ENCODE data around the gene KLK15.
A peak's percentile ranks its signal among the peaks of the same experiment; 100 is the strongest.

DNA sequence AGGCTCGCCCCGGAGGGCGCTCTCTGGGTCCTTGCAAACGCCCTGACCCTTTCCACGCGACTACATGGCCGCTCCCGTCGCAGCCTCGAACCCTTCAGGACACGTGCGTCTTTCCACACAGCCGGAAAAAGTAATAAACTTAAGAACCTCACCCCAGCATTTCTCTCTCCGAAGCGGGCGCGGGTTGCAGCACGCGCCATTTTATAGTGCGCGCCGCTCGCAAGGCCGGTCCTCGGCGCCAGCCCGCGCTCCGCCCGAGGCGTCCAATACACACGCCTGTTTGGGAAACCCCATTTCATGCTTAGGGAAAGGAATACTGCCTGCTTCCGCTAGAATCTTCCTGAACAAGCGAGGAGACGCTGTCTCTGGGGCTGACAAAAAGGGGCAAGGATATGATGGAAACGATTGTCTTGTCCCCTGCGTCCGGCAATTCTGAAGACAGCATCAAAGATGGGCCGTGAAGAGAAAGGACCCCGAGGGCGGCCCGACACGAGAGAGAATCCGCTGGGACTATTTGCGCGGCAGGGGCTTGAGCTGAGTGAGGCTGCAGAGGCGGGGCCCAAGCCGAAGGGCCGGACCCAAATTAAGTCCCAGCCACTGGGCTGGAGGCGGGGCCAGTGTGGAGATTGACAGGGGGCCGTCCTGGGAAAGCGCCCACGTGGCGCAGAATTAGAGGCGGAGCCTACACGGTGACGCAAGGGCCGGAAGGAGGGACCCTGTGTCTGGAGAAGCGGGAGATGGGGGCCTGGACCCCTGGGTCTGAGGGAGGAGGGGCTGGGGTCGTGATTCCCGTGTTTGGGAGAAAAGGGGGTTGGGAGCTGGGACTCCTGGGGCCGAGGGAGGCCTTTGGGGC, 28.7 kb downstream of the KLK15 start:
- TF ChIP-seq, protein P1, sequence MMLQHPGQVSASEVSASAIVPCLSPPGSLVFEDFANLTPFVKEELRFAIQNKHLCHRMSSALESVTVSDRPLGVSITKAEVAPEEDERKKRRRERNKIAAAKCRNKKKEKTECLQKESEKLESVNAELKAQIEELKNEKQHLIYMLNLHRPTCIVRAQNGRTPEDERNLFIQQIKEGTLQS (IDR thresholded peaks at IDR 0.05; ENCODE audit: insufficient read depth, low read depth, low read length), result peak; percentile 80; the same call in 1 of the 2 replicates
- TF ChIP-seq JUN (IDR thresholded peaks at IDR 0.05; ENCODE audit: low read depth, low read length), result no peak
- TF ChIP-seq, protein P2, sequence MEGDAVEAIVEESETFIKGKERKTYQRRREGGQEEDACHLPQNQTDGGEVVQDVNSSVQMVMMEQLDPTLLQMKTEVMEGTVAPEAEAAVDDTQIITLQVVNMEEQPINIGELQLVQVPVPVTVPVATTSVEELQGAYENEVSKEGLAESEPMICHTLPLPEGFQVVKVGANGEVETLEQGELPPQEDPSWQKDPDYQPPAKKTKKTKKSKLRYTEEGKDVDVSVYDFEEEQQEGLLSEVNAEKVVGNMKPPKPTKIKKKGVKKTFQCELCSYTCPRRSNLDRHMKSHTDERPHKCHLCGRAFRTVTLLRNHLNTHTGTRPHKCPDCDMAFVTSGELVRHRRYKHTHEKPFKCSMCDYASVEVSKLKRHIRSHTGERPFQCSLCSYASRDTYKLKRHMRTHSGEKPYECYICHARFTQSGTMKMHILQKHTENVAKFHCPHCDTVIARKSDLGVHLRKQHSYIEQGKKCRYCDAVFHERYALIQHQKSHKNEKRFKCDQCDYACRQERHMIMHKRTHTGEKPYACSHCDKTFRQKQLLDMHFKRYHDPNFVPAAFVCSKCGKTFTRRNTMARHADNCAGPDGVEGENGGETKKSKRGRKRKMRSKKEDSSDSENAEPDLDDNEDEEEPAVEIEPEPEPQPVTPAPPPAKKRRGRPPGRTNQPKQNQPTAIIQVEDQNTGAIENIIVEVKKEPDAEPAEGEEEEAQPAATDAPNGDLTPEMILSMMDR (IDR thresholded peaks at IDR 0.05; ENCODE audit: control extremely low read depth in 1 of 3, insufficient read depth in 1 of 3, low read depth in 1 of 3, low read length in 3 of 3), result no peak
- no peak for TF ChIP-seq NANOG (IDR thresholded peaks at IDR 0.05; ENCODE audit: insufficient read depth, low read depth, low read length, poor library complexity, severe bottlenecking)

Data from H1 (cell line).